NCI-H446 (cell line): ENCODE results near the gene HLA-DPB1.
"Not testable (repeated sequence)": the region's sequence is repeated elsewhere in the genome, so short reads cannot be mapped to it uniquely, and the experiment has no call there.

Experiments used
- DNase-seq, 2 experiments: peaks; one replicate each; lab custom pipeline; 2025; lab: John Stamatoyannopoulos, UW

HLA-DPB1 gene

GRCh38 chr6:33071569-33071968, 4.2 kb upstream of the HLA-DPB1 start:
- no peak for DNase-seq

DNA sequence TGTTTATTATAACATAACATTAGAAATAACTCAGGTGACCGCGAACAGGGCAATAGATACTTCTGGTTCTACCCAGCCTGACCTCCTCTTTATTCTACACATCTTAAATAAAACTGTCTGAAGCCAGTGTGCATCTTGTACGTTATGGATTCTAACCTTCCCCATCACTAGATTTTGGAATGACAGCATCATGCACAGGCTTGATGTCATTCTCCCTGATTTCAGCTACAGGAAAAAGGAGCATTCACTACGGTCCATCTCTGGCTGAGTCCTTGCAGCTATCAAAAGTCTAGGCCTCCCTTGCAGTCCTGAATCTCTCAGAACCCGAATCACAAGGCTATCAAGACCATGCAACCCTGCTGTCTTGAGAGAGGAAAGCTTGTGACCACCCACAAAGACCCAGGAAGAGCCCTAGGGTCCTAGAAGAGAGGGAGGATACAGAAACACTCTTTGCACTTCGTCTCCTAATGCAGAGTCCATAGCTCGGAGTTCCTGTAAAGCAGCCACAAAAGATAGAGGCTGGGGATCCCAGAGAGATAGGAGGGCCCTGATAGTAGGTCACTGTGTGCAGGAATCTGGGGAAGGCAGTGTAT, 3.2 kb upstream of the HLA-DPB1 start:
- no peak for DNase-seq

- DNase-seq = peak in 1 of 2 experiments; percentile 6
These were observed 2.3 kb upstream of the HLA-DPB1 start, which contains the start of gene HLA-DPA1 for GRCh38 chr6:33073431-33073871. TSS of gene HLA-DPA1 (minus strand) at chr6:33073649.

DNA sequence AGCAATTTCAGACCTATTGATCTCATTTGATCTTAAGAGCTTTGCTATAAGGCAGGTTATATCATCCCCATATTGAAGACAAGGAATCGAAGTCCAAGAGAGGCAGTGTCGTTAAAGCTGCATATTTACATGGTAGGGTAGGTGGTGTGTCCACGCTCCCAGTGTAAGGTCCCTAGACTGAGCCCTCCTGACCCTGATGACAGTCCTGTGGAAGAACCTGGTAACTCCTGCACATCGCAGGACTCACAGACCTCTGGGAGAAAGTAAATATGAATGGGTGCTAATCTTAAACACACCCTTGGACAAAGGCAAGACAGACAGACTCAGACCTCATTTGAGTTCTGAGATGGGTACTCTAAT, 602 bp upstream of the HLA-DPB1 start:
- DNase-seq = no peak

- DNase-seq = no peak
These were observed 680 bp downstream of the HLA-DPB1 start for GRCh38 chr6:33076406-33076934.

DNA sequence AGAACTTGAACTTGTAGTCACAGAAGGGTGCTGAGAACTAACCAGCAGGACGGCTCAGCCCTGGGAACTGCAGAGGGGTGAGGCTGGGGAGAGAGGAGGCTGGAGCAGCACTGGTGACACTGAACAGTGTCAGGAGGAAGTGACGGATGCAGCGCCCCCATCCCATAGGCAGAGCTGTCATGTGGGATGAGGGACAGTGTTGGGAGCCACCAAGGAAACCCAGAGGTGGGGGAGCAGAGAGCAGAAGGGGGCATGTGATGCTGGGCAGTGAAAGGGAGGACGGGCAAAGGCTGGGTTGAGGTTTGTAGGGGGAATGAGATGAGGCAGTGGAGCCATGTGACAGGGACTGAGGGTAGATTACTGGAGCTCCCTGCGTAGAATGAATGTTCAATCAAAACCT, 2.1 kb downstream of the HLA-DPB1 start:
- no peak for DNase-seq

GRCh38 chr6:33078442-33078841, 2.7 kb downstream of the HLA-DPB1 start:
- no peak for DNase-seq

GRCh38 chr6:33078919-33079521, 3.2 kb downstream of the HLA-DPB1 start:
- no peak for DNase-seq

DNA sequence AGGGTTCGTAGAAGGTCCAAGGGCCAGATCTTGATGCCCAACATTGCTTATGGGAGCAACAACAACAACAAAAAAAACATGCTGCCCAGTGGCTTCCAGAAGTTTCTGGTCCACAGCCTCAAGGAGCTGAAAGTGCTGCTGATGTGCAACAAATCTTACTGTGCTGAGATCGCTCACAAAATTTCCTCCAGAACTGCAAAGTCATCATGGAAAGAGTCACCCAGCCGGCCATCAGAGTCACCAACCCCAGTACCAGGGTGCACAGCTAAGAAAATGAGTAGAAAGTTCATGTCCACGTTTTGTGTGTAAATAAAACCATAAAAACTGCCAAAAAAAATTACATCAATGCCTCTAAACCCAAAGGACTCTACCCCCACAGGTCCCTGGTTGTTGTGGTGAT, 3.8 kb downstream of the HLA-DPB1 start:
- DNase-seq = no peak

DNA sequence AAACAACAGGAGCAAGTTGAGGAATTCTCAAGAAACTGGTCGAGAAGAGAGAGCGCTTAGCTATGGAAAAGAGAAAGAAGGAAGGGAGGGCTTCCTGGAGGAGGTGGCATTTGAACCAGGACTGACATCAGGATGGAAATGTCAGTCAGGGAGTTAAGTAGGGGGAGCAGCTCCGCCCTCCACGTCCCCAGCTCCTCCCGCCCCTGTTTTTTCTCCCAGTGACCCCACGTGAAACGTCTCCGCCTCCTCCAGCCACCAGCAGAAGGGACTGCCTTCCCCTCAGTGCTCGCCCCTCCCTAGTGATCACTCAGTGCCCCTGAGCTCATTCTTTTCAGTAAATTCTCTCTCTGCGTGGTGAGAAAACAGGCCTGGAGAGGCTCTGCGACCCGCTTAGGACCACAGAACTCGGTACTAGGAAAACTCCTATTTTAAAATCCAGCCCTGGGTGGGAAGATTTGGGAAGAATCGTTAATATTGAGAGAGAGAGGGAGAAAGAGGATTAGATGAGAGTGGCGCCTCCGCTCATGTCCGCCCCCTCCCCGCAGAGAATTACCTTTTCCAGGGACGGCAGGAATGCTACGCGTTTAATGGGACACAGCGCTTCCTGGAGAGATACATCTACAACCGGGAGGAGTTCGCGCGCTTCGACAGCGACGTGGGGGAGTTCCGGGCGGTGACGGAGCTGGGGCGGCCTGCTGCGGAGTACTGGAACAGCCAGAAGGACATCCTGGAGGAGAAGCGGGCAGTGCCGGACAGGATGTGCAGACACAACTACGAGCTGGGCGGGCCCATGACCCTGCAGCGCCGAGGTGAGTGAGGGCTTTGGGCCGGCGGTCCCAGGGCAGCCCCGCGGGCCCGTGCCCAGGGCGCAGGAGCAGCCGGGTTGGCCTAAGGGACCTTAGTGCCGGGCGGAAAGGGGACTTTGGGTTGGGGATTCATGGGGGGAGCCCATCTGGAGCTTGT, 4.6 kb downstream of the HLA-DPB1 start:
- no peak for DNase-seq

DNA sequence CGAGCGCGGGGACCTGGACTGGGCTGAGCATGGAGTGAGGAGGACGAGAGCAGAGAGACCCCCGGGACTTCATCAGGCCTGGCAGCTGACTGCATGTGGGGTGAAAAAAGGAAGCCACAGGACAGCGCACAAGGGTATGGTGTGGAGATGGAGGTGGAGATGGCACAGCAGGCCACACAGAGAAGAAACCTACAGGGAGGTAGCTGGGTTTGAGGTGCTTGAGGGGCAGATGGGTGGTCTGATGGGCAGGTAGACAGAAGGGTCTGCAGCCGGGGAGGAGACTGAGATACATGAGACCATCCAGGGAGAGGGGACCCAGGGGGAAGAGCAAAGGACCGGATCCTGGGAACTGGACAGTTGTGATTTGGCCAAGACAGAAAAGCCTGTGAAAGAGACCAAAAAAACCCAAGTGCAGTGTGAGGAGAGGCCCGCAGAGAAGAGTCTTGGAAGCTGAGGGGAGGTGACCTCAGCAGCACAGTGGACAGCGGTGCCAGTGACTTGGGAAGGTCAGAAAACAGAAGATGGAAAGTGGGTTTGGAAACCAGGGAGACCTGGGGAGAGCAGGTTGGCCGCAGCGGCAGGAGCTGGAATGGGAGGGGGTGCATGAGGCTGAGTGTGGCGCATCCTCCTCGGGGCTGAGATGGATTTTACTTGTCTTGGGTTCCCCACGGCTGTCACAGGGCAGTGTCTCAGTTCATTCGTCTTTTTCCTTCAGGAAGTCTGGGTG, 5.5 kb downstream of the HLA-DPB1 start:
- DNase-seq = no peak

DNA sequence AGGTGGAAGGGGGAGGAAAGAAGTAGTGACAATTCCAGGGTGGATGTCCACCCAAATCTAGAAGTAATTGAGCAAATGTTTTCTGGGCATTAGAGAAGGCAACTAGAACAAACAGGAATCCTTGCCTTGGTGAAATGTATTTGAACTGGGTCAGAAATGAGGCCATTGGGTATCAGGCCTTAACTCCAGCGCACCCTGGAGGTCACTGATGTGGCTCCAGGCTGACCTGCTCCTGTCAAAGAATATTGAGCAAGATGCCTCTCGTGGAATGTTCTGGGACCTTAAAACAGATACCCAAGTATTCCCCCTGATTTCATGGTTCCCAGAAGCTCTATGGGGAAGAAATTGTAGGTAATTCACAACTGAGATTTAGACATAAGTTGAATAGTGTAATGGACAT, 6.9 kb downstream of the HLA-DPB1 start:
- DNase-seq = no peak

GRCh38 chr6:33085627-33086026, 9.8 kb downstream of the HLA-DPB1 start:
- no peak for DNase-seq

DNA sequence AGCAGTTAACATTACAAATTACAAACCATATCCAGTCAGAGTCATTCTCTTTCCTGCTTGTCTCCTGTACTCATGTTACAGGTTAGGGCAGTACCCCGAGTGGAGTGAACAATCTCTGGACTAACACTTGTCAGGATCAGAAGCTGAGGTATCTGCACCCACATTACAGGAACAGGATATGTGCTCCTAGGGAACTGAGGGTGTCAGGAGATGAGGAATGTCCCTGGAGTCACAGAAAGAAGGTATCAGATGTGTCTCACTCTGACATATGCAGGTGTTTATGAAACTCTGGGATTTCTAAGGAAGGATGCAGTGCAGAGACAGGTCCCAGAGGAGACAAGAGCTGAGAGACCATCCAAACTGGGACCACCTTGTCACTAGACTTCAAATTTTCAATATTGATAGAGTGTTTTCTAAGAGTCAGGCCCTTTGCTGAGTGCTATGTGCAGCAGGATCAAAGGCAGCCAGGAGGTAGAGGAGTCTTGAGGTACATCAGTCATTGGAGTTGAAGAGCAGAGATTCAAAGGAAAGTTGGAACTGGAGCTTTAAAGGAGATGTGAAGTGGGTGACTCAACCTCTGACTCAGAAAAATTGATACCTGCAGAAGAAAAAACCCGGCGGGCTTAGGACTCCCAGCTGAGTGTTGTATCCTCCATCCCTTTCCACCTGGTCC, 12.6 kb downstream of the HLA-DPB1 start:
- no peak for DNase-seq

DNA sequence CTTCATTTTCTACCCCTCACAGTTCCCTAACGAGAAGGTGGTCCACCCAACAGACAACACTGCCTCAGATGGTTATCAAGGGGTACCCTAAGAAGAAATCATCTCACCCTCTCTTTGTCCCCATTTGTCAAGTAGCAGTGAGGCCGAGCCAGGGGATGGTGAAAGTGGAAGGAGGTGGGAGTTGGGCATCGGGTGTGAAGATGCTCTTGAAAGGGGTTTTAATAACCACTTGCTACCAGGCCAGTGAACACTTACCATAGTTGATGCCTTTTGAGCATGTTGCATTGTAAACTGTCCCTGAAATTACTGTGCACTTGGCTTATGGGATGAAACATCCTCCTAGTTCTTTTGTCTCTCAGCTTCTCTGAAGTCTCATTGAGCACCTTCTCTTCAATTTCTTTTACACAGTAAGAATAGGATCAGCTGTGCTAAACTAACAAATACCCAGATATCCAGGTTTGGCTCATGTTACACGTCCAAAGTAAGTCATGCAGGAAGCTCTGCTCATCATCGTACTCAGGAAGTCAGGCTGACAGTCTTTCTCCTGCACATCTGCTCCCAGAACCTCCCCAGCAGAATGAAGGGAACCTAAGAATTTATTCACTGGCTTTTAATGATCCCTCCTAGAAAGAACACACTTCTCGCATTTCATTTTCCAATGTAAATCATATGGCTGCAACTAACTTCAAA, 13.3 kb downstream of the HLA-DPB1 start:
- no peak for DNase-seq

- no peak for DNase-seq
These were observed 16.2 kb downstream of the HLA-DPB1 start for GRCh38 chr6:33091957-33092356.

GRCh38 chr6:33092385-33092784, 16.6 kb downstream of the HLA-DPB1 start:
- no peak for DNase-seq

GRCh38 chr6:33093855-33094254, 18.1 kb downstream of the HLA-DPB1 start:
- DNase-seq = no peak

GRCh38 chr6:33095681-33096080, 19.9 kb downstream of the HLA-DPB1 start:
- DNase-seq = no peak

GRCh38 chr6:33101121-33101737, 25.4 kb downstream of the HLA-DPB1 start:
- not testable (repeated sequence) for DNase-seq
